ENCODE results near the gene BBOX1. TPM values are rescaled to one million over a fixed set of nuclear protein-coding genes. Genes with fewer than 3 reads are reported as not detected.

The BBOX1 gene
- total and polyA plus RNA-seq, 12 donors: 0.25 TPM; not detected in 11

GRCh38 chr11:27041141-27041899, 705 bp downstream of the BBOX1 start:
- intact Hi-C loops (cut with DNase I): no loop called here
- Histone ChIP-seq H3K27ac (no peak overlapping the region), H3K36me3 (no peaks in the 10 kb centered on the region), H3K4me1 (no peaks in the 10 kb centered on the region), H3K4me3 (no peak overlapping the region), H3K9me3 (peaks cover 0 to 44% (median 5%) of the 10 kb centered on the region in 11 donors), H3K27me3 (no peaks in the 10 kb centered on the region)
- no peak for TF ChIP-seq CTCF (IDR thresholded peaks at IDR 0.05)
- ATAC-seq: no peak
- no peak for DNase-seq
- WGBS, 2 donors: 64 to 65% methylated on average over 2 of the region's 2 CpGs

- intact Hi-C loops (cut with DNase I): no loop called here
- DNase-seq (no peak), ATAC-seq (no peak)
- Histone ChIP-seq H3K27ac (no peak overlapping the region), H3K9me3 (peaks cover 0 to 40% (median 0%) of the 10 kb centered on the region in 11 donors), H3K36me3 (no peaks in the 10 kb centered on the region), H3K27me3 (no peaks in the 10 kb centered on the region), H3K4me3 (no peak overlapping the region), H3K4me1 (no peaks in the 10 kb centered on the region)
- TF ChIP-seq CTCF (IDR thresholded peaks at IDR 0.05): no peak
- 60 to 88% methylated on average over 2 of the region's 2 CpGs for WGBS, 2 donors
Observed at GRCh38 chr11:27046956-27047355, 6.3 kb downstream of the BBOX1 start.

- Histone ChIP-seq H3K4me1 (no peaks in the 10 kb centered on the region), H3K27me3 (peaks cover 0 to 6% (median 0%) of the 10 kb centered on the region in 7 donors), H3K9me3 (peaks cover 0 to 22% (median 0%) of the 10 kb centered on the region in 11 donors), H3K27ac (no peak overlapping the region), H3K36me3 (no peaks in the 10 kb centered on the region), H3K4me3 (no peak overlapping the region)
- intact Hi-C loops (cut with DNase I): no loop called here
- no peak for TF ChIP-seq CTCF (IDR thresholded peaks at IDR 0.05)
- ATAC-seq (no peak), DNase-seq (no peak)
- WGBS, 2 donors: 72 to 88% methylated on average over 1 of the region's 1 CpG
Observed at GRCh38 chr11:27052668-27053067, 12.1 kb downstream of the BBOX1 start.

GRCh38 chr11:27055065-27055682, 14.6 kb downstream of the BBOX1 start:
- Histone ChIP-seq H3K27me3 (peaks cover 0 to 6% (median 0%) of the 10 kb centered on the region in 7 donors), H3K36me3 (no peaks in the 10 kb centered on the region), H3K9me3 (peaks cover 0 to 18% (median 0%) of the 10 kb centered on the region in 11 donors), H3K27ac (no peak overlapping the region), H3K4me1 (no peaks in the 10 kb centered on the region), H3K4me3 (no peak overlapping the region)
- no peak for TF ChIP-seq CTCF (IDR thresholded peaks at IDR 0.05)
- WGBS, 2 donors: 51 to 54% methylated on average over 6 of the region's 6 CpGs
- intact Hi-C loops (cut with DNase I): no loop called here
- no peak for DNase-seq
- ATAC-seq: no peak
